H9 (cell line): Measurements from ENCODE around the gene SLC7A11. TPM values are rescaled to one million over a fixed set of nuclear protein-coding genes. Genes with fewer than 3 reads are reported as not detected.

Experiments used
- DNase-seq: peaks from one replicate; pipeline ENCODE4 v3.0.0-alpha.2; 2017
- H2AFZ ChIP-seq: one replicate; pipeline ENCODE4 v1.6.1; 2013; ENCODE audit warnings: mild to moderate bottlenecking, low read length, control low read depth, moderate library complexity
- H2AK5ac ChIP-seq: 2 replicates; pipeline ENCODE4 v1.6.1; 2013; ENCODE audit warnings: low read length, control low read depth, mixed read lengths; ENCODE audit not compliant: insufficient read length
- H2BK120ac ChIP-seq: one replicate; pipeline ENCODE4 v1.6.1; 2013; ENCODE audit warnings: low read depth, mild to moderate bottlenecking, low read length, control low read depth, inconsistent platforms; ENCODE audit not compliant: poor library complexity, severe bottlenecking
- H2BK12ac ChIP-seq: 2 replicates; pipeline ENCODE4 v1.6.1; 2013; ENCODE audit warnings: low read length, control low read depth, mixed read lengths, low read depth; ENCODE audit not compliant: insufficient read length
- H2BK15ac ChIP-seq: 2 replicates; pipeline ENCODE4 v1.6.1; 2013; ENCODE audit warnings: low read depth, low read length, control low read depth
- H2BK20ac ChIP-seq: one replicate; pipeline ENCODE4 v1.6.1; 2013; ENCODE audit warnings: low read depth, mild to moderate bottlenecking, low read length, control low read depth, inconsistent platforms; ENCODE audit not compliant: poor library complexity, severe bottlenecking
- H2BK5ac ChIP-seq: 2 replicates; pipeline ENCODE4 v1.6.1; 2013; ENCODE audit warnings: low read length, control low read depth, mixed read lengths; ENCODE audit not compliant: insufficient read length
- H3K14ac ChIP-seq: 2 replicates; pipeline ENCODE4 v1.6.1; 2013; ENCODE audit warnings: low read length, control low read depth; ENCODE audit not compliant: insufficient read depth
- H3K18ac ChIP-seq: 2 replicates; pipeline ENCODE4 v1.6.1; 2013; ENCODE audit warnings: low read depth, mild to moderate bottlenecking, mixed read lengths, low read length, control low read depth; ENCODE audit not compliant: insufficient read length
- H3K23ac ChIP-seq: 2 replicates; pipeline ENCODE4 v1.6.1; 2013; ENCODE audit warnings: low read length, control low read depth, mixed read lengths, low read depth; ENCODE audit not compliant: insufficient read length
- H3K23me2 ChIP-seq: 2 replicates; pipeline ENCODE4 v1.6.1; 2013; ENCODE audit warnings: low read depth, mild to moderate bottlenecking, mixed read lengths, low read length, control low read depth; ENCODE audit not compliant: insufficient read length, poor library complexity, severe bottlenecking
- H3K27ac ChIP-seq: 2 replicates; pipeline ENCODE4 v1.5.1; 2013; ENCODE audit warnings: low read length, control low read depth, mixed read lengths, low read depth; ENCODE audit not compliant: insufficient read length
- H3K27me3 ChIP-seq: 2 replicates; pipeline ENCODE4 v1.6.1; 2013; ENCODE audit warnings: low read length, control low read depth, inconsistent platforms; ENCODE audit not compliant: insufficient read depth
- H3K4ac ChIP-seq: 2 replicates; pipeline ENCODE4 v1.6.1; 2013; ENCODE audit warnings: low read depth, mild to moderate bottlenecking, control low read depth, inconsistent platforms, low read length, moderate library complexity
- H3K4me1 ChIP-seq: 2 replicates; pipeline ENCODE4 v1.6.1; 2013; ENCODE audit warnings: low read length, control low read depth, inconsistent platforms; ENCODE audit not compliant: insufficient read depth
- H3K4me2 ChIP-seq: 2 replicates; pipeline ENCODE4 v1.6.1; 2013; ENCODE audit warnings: low read length, control low read depth, mixed read lengths; ENCODE audit not compliant: insufficient read length, insufficient read depth
- H3K56ac ChIP-seq: 2 replicates; pipeline ENCODE4 v1.6.1; 2013; ENCODE audit warnings: low read depth, mild to moderate bottlenecking, mixed read lengths, low read length, control low read depth; ENCODE audit not compliant: insufficient read length
- H3K79me1 ChIP-seq: 2 replicates; pipeline ENCODE4 v1.6.1; 2013; ENCODE audit warnings: low read depth, mild to moderate bottlenecking, moderate library complexity, low read length, control low read depth, inconsistent platforms; ENCODE audit not compliant: insufficient read depth, poor library complexity, severe bottlenecking
- H3K79me2 ChIP-seq: 2 replicates; pipeline ENCODE4 v1.6.1; 2013; ENCODE audit warnings: low read length, control low read depth, inconsistent platforms; ENCODE audit not compliant: insufficient read depth
- H3K9ac ChIP-seq: 2 replicates; pipeline ENCODE4 v1.6.1; 2013; ENCODE audit warnings: low read length, control low read depth, mixed read lengths; ENCODE audit not compliant: insufficient read length; ENCODE audit errors: extremely low read depth
- H3K9me3 ChIP-seq: one replicate; pipeline ENCODE4 v1.6.1; 2013; ENCODE audit warnings: low read depth, low read length, inconsistent platforms; ENCODE audit not compliant: control insufficient read depth
- H3T11ph ChIP-seq: one replicate; pipeline ENCODE4 v1.6.1; 2013; ENCODE audit warnings: mild to moderate bottlenecking, low read length, control low read depth, inconsistent platforms
- H4K20me1 ChIP-seq: one replicate; pipeline ENCODE4 v1.6.1; 2013; ENCODE audit not compliant: control insufficient read depth, insufficient read length, insufficient read depth
- H4K5ac ChIP-seq: 2 replicates; pipeline ENCODE4 v1.6.1; 2013; ENCODE audit warnings: low read depth, mild to moderate bottlenecking, mixed read lengths, low read length, control low read depth; ENCODE audit not compliant: insufficient read length
- H4K8ac ChIP-seq: replicated peaks from 2 replicates; pipeline ENCODE4 v1.6.1; 2013; ENCODE audit warnings: low read length, control low read depth, mixed read lengths, low read depth; ENCODE audit not compliant: insufficient read length
- H4K91ac ChIP-seq: 2 replicates; pipeline ENCODE4 v1.6.1; 2013; ENCODE audit warnings: low read depth, mild to moderate bottlenecking, moderate library complexity, mixed read lengths, low read length, control low read depth; ENCODE audit not compliant: insufficient read length
- H3K27ac Mint-ChIP-seq, 3 experiments: 2 replicates in 2 of 3; 3 replicates in 1 of 3; pipeline ENCODE4 v1.8.0; 2020 to 2021; ENCODE audit warnings: mixed read lengths in 3 of 3, mild to moderate bottlenecking in 1 of 3, moderate library complexity in 1 of 3
- H3K27me3 Mint-ChIP-seq: 2 replicates; pipeline ENCODE4 v1.8.0; 2021; ENCODE audit warnings: low read depth, mild to moderate bottlenecking, moderate library complexity, mixed read lengths
- H3K36me3 Mint-ChIP-seq, 3 experiments: 2 replicates in 2 of 3; 3 replicates in 1 of 3; pipeline ENCODE4 v1.8.0; 2020 to 2021; ENCODE audit warnings: low read depth in 3 of 3, mixed read lengths in 3 of 3; ENCODE audit not compliant: insufficient read depth in 1 of 3
- H3K4me1 Mint-ChIP-seq, 2 experiments: 2 replicates each; pipeline ENCODE4 v1.8.0; 2020; ENCODE audit warnings: mixed read lengths in 2 of 2
- H3K4me3 Mint-ChIP-seq, 2 experiments: 2 replicates in 1 of 2; 3 replicates in 1 of 2; pipeline ENCODE4 v1.8.0; 2020 to 2021; ENCODE audit warnings: mild to moderate bottlenecking in 2 of 2, mixed read lengths in 2 of 2, moderate library complexity in 1 of 2
- H3K9me3 Mint-ChIP-seq, 2 experiments: 2 replicates in 1 of 2; 3 replicates in 1 of 2; pipeline ENCODE4 v1.8.0; 2020; ENCODE audit warnings: mild to moderate bottlenecking in 2 of 2, mixed read lengths in 2 of 2, moderate library complexity in 1 of 2
- WGBS: extraction: QIAGEN DNeasy Blood & Tissue Kit; methylation state at CpG from one replicate; pipeline ENCODE4 v1.1.7; 2013; ENCODE audit warnings: missing lambda C conversion rate, low lambda C conversion rate, mixed read lengths; ENCODE audit not compliant: insufficient read length; ENCODE audit errors: extremely low coverage; 5-methylcytosine and 5-hydroxymethylcytosine counted together
- total RNA-seq: library from RNA; stranded (reverse); gene quantifications from 2 replicates; pipeline ENCODE4 v1.2.1, GENCODE V29; 2021
- TF ChIP-seq, protein P1 (sequence below): fragments of 200-600 bp; sonication (generic); conservative IDR thresholded peaks from 3 replicates; pipeline ENCODE4 v1.8.0; 2021; ENCODE audit warnings: antibody characterized with exemption, mild to moderate bottlenecking

Gene SLC7A11
- total RNA-seq, 1 experiment from 2014 or later = 19.8 TPM

DNA sequence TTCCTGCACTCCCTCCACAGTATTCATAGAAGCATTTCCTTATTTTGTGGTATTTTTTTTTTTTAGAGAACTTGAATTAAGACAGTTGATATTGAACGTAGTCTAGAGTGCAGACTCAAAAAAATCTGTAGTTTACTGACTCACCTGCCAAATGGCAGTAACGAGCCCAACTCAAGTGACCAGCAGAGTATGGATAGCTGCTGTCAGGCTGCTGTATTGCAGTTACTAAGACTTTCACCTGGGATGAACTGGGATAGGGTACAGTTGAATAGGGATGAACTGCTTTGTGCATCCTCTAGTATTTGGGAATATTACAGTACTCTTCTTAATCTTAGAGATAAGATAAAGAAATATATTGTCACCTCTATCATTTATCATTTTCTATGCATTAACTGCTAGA, 7.0 kb upstream of the SLC7A11 start:
- H2AFZ ChIP-seq = no peak overlapping the region
- TF ChIP-seq, protein P1, sequence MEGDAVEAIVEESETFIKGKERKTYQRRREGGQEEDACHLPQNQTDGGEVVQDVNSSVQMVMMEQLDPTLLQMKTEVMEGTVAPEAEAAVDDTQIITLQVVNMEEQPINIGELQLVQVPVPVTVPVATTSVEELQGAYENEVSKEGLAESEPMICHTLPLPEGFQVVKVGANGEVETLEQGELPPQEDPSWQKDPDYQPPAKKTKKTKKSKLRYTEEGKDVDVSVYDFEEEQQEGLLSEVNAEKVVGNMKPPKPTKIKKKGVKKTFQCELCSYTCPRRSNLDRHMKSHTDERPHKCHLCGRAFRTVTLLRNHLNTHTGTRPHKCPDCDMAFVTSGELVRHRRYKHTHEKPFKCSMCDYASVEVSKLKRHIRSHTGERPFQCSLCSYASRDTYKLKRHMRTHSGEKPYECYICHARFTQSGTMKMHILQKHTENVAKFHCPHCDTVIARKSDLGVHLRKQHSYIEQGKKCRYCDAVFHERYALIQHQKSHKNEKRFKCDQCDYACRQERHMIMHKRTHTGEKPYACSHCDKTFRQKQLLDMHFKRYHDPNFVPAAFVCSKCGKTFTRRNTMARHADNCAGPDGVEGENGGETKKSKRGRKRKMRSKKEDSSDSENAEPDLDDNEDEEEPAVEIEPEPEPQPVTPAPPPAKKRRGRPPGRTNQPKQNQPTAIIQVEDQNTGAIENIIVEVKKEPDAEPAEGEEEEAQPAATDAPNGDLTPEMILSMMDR = no peak
- H3K4me2 ChIP-seq = no peak overlapping the region
- no peak overlapping the region for H2BK120ac ChIP-seq
- H2BK20ac ChIP-seq = no peak overlapping the region
- H3K4me1 ChIP-seq = no peaks in the 10 kb centered on the region
- DNase-seq = no peak
- WGBS = no CpG with 5 or more reads among the region's 2 CpGs
- no peak overlapping the region for H2BK5ac ChIP-seq
- Mint-ChIP-seq H3K4me3 (no peak overlapping the region), H3K27ac (peak overlapping the region in 1 of 3 experiments; percentile 49; a peak in 2 of 7 replicates), H3K4me1 (peaks cover 4% of the 10 kb centered on the region in 2 experiments; a peak in 3 of 4 replicates), H3K27me3 (no peaks in the 10 kb centered on the region), H3K36me3 (no peaks in the 10 kb centered on the region), H3K9me3 (no peaks in the 10 kb centered on the region)
- no peak overlapping the region for H3K14ac ChIP-seq
- H4K91ac ChIP-seq = no peak overlapping the region
- no peak overlapping the region for H4K8ac ChIP-seq
- no peak overlapping the region for H3K9ac ChIP-seq
- no peak overlapping the region for H3T11ph ChIP-seq
- H2BK12ac ChIP-seq = no peak overlapping the region
- H3K23ac ChIP-seq = no peak overlapping the region
- H3K18ac ChIP-seq = no peak overlapping the region
- no peak overlapping the region for H2AK5ac ChIP-seq
- H3K79me1 ChIP-seq = no peaks in the 10 kb centered on the region
- H4K20me1 ChIP-seq = no peaks in the 10 kb centered on the region
- no peaks in the 10 kb centered on the region for H3K23me2 ChIP-seq
- no peak overlapping the region for H3K4ac ChIP-seq
- no peak overlapping the region for H3K27ac ChIP-seq
- H3K79me2 ChIP-seq = no peaks in the 10 kb centered on the region
- H4K5ac ChIP-seq = no peak overlapping the region
- H3K56ac ChIP-seq = no peak overlapping the region
- no peak overlapping the region for H2BK15ac ChIP-seq
- no peaks in the 10 kb centered on the region for H3K27me3 ChIP-seq
- H3K9me3 ChIP-seq = no peaks in the 10 kb centered on the region
